ENCODE measurements around the gene SPEF2. TPM values are rescaled to one million over a fixed set of nuclear protein-coding genes. Genes with fewer than 3 reads are reported as not detected.
"Not testable (repeated sequence)": the region's sequence is repeated elsewhere in the genome, so short reads cannot be mapped to it uniquely, and the experiment has no call there.

SPEF2 gene
- polyA plus RNA-seq, 3 donors = 39.8 to 48.2 (median 41.4) TPM

DNA sequence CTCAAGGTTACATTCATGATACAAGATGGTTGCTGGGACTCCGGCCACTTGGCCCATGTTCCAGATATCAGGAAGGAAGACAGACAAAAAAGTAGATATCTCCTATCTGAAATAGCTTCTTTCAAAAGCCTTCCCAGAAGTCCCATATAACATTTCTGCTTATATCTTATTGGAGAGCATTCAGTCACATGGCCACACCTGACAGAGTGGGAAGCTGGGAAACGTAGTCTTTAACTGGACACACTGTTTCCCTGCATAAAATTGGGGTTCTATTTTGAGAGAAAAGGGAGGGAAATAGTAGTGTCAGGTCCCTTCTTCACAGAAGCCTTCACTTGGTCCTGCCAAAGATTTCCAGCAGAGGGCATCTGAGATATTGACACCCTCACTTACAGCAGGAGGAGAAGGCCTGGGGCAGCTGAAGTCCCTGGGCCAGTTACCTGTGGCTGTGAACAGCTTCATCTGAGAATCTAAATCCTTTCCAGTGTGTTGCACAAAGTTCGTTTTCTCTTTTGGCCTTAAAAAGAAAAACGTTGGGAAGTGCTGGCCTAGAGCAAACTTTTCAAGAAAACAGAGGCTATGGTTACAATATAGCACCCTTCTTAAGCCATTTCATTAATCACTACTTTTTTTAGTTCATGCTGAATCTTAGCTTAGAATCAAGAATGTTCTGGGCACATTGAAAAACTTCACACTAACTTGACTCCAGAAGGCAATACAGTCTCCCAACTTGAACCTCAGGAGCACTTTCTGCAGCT, 33.5 kb downstream of the SPEF2 start:
- DNase-seq (ENCODE audit: low read depth in 3 of 3, low spot score in 2 of 3) = no peak

DNA sequence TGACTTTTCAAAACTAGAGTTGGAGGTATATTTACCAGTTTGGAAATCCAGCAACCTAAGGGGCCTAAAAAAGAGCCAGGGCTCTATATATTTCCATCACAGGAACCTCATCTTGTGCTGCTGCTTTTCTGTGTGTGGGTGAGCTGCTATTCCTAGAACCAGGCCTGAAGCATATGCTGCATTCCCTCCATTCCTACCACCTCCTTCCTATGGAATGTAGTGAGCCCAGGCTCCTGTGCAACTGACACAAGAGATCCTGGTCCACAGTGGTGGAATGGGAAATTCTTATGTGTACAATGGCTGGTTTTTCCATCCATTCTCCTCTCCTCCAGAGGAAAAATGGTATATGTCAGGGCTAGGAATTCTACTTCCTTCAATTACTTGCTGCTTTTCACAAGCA, 39.1 kb downstream of the SPEF2 start:
- no peak for DNase-seq (ENCODE audit: low read depth in 3 of 3, low spot score in 2 of 3)

- DNase-seq (ENCODE audit: low read depth in 3 of 3, low spot score in 2 of 3) = no peak
These were observed 40.2 kb downstream of the SPEF2 start for GRCh38 chr5:35657877-35658276.

DNA sequence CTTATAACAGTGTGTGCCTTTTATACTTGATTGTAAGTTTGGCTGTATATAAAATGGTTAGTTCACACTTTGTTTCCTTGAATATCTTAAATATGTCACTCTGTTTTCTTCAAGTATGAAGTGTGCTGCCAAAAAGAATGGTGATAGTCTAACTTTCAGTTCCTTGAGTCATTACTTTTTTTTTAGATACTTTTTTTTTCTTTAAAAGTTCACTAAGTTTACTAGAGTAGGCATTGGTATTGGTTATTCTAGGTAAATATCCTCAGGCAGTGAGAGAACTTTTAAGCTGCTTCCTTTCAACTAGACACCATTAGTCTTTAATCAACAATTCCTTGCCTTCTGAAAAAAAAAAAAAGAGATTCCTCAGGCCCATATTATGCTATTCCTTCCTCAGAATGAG, 41.9 kb downstream of the SPEF2 start:
- no peak for DNase-seq (ENCODE audit: low read depth in 3 of 3, low spot score in 2 of 3)

GRCh38 chr5:35660451-35660850, 42.8 kb downstream of the SPEF2 start:
- DNase-seq (ENCODE audit: low read depth in 3 of 3, low spot score in 2 of 3) = no peak

DNA sequence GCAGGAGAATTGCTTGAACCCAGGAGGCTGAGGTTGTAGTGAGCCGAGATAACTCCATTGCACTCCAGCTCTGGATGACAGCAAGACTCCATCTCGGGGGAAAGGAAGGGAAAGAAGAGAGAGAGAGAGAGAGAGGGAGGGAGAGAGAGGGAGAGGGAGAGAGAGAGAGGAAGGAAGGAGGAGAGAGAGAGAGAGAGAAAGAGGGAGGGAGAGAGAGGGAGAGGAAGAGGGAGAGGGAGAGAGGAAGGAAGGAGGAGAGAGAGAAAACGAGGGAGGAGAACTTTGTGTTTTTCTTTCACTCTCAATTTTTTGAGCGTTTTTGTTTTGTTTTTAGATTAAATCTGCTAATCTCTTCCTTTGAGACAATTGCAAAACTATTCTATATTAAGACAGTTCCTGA, 46.9 kb downstream of the SPEF2 start:
- DNase-seq (ENCODE audit: low read depth in 3 of 3, low spot score in 2 of 3) = no peak

GRCh38 chr5:35665096-35665495, 47.4 kb downstream of the SPEF2 start:
- DNase-seq (ENCODE audit: low read depth in 3 of 3, low spot score in 2 of 3) = no peak

DNA sequence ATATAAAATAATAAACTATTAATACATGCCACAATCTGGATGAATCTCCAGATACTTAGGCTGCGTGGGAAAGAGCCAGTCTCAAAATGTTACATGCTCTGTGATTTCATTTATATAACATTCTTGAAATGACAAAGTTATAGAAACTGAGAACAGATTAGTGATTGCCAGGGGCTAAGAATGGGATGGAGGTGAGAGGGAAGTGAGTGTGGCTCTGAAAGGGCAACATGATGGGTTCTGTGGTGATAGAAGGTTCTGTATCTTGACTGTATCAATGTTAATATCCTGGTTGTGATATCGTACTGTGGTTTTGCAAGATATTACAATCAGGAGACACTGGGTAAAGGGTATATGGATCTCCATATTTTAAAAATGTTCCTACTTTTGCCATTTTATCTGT, 50.7 kb downstream of the SPEF2 start:
- no peak for DNase-seq (ENCODE audit: low read depth in 3 of 3, low spot score in 2 of 3)

- DNase-seq (ENCODE audit: low read depth in 3 of 3, low spot score in 2 of 3) = no peak
These were observed 51.1 kb downstream of the SPEF2 start for GRCh38 chr5:35668794-35669193.

GRCh38 chr5:35671541-35672295, 54.1 kb downstream of the SPEF2 start:
- no peak for DNase-seq (ENCODE audit: low read depth in 3 of 3, low spot score in 2 of 3)

DNA sequence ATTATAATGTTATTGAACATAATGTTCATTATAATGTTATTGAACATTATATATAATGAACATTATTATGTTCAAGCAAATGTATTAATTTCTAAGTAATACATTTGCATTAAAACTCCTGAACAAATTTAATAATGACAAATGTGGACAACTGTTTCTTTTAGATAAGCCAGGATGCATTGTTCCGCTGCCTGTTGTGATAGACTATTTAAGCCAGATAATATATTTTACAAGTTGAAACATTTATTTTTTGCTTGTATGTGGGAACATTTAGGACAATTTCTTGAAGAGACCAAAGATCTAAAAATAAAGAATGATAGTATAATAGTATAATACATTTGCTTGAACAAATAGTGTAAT, 54.6 kb downstream of the SPEF2 start:
- not testable (repeated sequence) for DNase-seq (ENCODE audit: low read depth in 3 of 3, low spot score in 2 of 3)

DNA sequence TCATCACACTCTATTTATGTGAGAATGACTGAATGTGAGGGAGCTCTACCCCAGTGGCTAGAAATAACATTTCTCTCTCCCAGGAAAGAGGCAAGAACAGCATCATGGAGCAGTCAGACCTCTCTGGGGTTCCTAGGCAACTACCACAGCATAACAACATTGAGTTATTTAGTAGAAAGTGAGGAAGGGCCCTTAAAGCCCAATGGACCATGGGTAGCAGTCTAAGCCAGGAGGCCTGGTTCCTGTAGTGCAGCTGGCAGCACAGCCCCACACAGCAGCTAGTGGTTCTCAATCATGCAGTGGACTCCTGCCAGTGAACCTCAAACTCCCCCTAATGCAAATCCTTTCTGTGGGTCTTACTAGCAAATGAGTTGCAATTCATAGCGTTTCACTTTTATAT, 55.3 kb downstream of the SPEF2 start:
- no peak for DNase-seq (ENCODE audit: low read depth in 3 of 3, low spot score in 2 of 3)

DNA sequence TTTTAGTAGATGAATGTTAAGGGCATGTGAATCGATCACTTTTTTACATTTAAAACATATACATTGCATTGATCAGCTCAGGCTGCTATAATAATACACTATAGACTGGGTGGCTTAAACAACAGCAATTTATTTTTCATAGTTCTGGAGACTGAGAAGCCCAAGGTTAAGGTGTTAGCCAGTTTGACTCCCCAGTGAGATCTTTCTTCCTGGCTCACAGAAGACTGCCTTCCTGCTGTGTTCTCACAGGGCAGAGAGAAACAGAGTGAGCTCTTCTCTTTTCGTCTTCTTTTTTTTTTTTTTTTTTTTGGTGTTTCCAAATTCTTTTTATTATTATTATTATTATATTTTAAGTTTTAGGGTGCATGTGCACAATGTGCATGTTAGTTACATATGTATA, 56.4 kb downstream of the SPEF2 start:
- no peak for DNase-seq (ENCODE audit: low read depth in 3 of 3, low spot score in 2 of 3)

GRCh38 chr5:35675392-35675791, 57.7 kb downstream of the SPEF2 start:
- no peak for DNase-seq (ENCODE audit: low read depth in 3 of 3, low spot score in 2 of 3)

DNA sequence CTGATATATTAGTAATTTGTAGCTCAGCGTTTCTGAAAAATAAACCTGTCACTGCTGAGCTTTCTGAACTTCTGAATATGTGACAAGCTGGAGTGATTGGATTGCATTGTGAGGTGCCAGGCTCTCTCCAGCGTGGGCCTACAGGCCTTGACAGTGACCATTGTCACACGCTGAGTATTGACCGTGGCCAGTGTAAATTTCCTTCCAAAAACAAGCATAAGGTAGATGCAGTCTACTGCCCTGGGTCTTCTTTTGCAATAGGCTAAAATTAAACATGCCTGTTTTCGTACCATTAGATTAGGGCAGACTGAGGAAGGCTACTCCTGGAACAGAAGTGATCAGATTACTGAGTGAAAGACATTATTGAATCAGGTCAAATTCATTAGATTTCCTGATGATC, 60.2 kb downstream of the SPEF2 start:
- no peak for DNase-seq (ENCODE audit: low read depth in 3 of 3, low spot score in 2 of 3)

DNA sequence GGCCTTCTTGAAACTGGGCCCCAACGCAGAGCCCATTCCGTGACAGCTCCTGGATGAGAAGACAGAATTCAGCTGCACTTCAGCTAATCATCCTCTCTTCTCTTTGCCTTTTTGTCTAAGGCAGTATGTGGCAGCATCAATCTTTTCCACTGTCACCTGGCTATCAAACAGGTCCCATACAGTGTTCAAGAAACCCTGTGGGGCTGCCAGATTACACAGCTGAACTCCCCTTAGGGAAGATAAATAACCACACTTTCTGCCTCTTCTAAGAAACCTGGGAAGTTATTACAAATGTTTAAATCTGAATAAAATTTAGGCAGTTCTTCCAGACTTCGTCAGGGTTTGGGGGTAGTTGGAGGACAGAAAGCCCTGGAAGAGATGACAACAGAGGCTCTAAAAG, 61.0 kb downstream of the SPEF2 start:
- no peak for DNase-seq (ENCODE audit: low read depth in 3 of 3, low spot score in 2 of 3)

- DNase-seq (ENCODE audit: low read depth in 3 of 3, low spot score in 2 of 3) = no peak
These were observed 61.7 kb downstream of the SPEF2 start for GRCh38 chr5:35679357-35679756.

DNA sequence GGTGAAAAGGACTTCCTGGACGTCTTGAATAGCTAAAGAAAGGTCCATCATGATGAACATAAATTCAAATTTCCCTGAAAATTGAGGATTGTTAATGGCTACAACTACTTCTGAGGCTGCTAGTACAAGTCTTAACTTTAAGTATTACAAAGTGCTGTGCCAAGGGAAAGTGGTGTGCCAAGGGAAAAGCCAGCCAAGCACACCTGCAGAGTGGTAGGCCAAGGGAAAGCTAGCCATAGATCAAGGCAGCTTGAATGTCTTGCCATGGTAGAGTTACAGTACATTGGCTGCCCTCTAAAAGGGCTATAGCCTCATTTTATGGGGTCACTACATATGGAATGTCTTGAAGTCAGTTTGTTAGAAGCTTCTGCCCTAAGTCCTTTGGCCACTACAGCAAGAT, 64.2 kb downstream of the SPEF2 start:
- no peak for DNase-seq (ENCODE audit: low read depth in 3 of 3, low spot score in 2 of 3)

- DNase-seq (ENCODE audit: low read depth in 3 of 3, low spot score in 2 of 3) = no peak
These were observed 65.8 kb downstream of the SPEF2 start for GRCh38 chr5:35683466-35683865.

DNA sequence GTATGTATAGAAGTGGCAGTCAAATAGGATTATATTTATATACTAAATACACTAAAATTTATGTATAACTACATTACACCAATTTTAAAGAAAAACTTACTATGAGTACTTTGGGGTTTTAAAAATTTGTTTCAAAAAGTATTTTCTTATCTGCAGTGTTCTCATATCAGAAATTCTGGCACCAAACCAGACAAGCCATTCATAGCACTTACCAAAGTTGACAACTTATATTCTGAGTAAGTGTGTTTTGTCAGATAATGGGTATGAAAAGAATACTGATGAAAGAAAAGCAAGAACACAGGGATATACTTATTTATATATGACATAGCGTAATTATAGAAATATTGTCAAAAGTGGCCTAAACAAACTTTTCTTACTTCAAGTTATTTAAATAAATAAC, 67.5 kb downstream of the SPEF2 start:
- DNase-seq (ENCODE audit: low read depth in 3 of 3, low spot score in 2 of 3) = no peak

DNA sequence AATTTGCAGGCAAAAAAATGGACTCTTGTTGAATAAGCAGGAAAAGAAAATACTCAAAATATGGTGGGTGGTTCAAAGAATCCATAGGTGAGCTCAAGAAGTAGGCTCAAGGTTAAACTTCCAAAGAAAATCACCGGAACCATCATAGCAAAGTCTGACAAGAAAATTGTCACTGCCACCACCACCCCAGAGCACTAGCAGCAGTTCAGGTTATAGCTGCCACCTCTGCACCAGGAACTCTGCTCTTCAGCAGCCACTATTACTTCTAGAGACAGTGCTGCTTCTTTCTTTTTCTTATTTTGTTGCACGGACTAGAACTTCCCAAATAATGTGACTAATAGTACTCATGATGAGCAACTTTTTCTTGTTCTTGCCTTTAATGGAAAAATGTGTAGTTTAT, 70.3 kb downstream of the SPEF2 start:
- DNase-seq (ENCODE audit: low read depth in 3 of 3, low spot score in 2 of 3) = no peak

DNA sequence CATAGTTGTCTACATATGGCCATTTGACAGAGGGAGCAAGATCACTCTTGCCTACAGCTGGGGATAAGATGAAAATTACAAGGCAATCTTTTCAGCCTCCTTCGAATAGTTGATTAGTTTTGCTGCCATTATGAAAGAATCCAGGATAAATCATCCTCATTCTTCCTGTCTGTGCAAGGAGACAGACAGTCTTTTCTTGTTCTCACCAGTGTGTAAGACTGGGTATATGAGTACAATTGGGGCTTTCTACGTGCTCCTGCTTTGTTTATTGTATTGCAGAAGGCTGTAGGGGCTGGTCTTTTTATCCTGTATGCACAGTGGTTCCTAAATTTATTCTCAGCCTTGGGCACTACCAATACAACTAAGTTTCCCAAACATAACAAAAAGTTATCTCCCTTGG, 76.8 kb downstream of the SPEF2 start:
- no peak for DNase-seq (ENCODE audit: low read depth in 3 of 3, low spot score in 2 of 3)
